GM19238 (cell line): ENCODE data around the gene BARD1.
A peak's percentile ranks its signal among the peaks of the same experiment; 100 is the strongest.
"Not testable (repeated sequence)": the region's sequence is repeated elsewhere in the genome, so short reads cannot be mapped to it uniquely, and the experiment has no call there.

Experiments used
- DNase-seq: peaks from one replicate; pipeline ENCODE4 v3.0.0; 2011; ENCODE audit warnings: low spot score; ENCODE audit not compliant: insufficient read length

Gene BARD1

DNA sequence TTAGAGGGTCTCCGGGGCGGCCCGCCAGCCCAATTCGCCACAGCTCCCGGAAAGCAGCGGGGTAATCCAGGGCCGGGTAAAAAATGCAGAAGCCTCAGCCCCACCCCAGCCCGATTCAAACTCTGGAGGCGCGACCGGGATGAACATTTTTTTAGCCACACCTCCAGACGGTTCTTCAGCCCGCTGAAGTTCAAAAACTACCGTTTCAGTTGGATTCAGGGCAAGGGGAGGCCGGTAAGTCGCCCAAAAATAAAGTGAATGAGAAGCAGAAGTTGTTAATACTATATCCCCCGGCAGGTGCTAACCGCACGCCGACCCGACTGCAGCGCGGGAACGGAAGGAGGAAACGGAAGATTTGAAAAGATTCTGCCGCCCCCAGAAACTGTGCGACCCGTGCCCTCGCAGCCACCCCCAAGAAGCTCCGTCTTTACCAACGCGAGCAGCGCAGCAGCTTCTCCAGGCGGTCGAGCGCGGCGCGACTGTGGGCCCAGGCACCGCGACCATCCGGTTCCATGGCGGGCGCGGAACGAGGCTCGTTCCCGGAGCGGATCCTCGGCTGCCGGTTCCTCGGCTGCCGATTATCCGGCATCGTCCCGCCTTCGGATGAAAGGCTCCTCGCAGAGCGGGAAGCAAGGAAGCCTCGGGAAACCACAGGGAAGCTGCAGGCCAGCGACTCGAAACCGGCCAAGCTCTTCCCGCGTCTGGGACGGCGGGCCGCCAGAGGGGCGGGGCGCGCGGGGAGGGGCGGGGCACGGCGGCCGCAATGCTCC, at the start of gene BARD1:
Gene BARD1, minus strand, starts transcription at position 703 of the 770 bp plus-strand sequence. Its CDS starts 114 bp downstream, at position 589.
- peak; percentile 19 for DNase-seq

DNA sequence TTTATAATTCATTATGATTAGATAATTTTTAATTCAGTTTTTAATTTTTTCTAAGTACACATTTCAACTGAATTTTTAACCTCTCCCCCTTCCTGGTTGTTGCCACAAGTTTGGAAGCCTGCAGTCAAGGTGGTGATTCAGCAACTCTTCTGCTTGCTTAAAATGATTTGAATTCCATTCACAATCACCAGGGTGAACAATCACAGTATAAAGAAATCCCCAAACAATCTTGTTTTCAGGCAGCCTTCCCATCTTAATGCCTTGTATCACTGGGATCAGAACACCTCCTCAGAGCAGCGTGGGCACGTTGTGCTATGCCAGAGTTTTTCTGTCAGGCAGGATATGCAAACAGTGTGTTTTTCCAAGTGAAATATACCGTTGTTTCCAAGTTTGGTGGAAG, 46.7 kb upstream of the BARD1 start:
- DNase-seq, result no peak

DNA sequence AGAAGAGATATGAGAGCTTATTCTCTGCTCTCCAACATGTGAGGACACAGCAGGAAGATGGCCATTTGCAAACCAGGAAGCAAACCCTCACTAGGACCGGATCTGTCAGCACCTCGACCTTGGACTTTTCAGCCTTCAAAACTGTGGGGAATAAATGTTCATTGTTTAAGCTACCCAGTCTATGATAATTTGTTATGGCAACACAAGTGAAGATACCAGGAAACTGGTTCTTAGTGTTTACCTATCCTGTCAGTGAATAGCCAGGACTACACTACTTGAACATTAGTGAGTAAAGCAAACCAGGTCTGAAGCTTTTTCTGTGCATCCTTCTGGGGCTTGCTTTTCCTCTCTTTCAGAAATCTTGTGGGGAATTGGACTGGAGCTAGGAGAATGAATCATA, 44.4 kb upstream of the BARD1 start:
- no peak for DNase-seq

DNA sequence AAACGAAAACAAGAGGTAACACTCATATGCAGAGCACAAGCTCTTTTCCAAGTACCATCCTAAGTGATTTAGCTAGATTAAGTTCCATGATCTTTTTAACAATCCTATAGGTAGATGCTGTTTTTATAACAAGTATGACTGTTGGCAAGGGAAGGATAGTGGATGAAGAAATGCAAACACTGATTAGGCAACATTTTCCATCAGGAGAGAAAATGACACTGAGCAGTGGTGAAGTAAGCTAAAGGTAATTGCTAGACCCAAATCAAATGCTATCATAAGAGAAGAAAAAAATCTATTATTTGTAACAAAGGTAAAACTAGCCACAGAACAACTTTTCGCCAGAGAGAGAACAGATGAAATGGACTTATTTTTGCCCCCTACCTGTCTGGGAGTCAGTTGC, 34.3 kb upstream of the BARD1 start:
- DNase-seq, result no peak

DNA sequence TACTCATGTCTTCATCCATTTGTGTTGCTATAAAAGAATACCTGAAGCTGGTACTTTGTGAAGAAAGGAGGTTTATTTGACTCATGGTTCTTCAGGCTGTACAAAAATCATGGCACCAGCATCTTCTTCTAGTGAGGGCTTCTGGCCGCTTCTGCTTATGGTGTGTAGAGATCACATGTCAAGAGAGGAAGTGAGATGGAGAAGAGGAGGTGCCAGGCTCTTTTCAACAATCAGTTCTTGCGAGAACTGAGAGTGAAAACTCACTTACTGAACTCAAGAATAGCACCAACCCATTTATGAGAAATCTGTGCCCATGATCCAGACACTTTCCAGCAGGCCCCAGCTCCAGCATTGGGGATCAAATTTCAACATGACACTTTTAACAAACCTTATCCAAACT, 30.0 kb upstream of the BARD1 start:
- DNase-seq, result no peak

DNA sequence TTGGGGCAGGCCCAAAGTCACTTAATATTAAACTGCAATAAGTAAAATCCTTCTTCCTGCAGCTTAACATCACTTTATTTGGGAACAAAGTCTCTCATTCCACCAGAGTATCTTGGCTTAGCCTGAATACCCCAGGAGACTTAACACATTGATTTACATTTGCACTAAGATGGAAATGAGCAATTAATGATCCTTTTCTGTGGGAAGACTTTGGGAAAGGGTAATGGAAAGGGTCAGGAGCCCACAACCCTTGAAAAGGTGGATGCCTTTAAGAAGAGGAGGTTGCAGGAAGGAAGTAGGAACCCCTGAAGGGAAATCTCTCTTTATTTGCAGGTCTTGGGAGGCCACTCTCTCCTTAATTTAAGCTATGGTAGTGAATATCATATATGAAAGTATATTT, 28.0 kb upstream of the BARD1 start:
- no peak for DNase-seq

DNA sequence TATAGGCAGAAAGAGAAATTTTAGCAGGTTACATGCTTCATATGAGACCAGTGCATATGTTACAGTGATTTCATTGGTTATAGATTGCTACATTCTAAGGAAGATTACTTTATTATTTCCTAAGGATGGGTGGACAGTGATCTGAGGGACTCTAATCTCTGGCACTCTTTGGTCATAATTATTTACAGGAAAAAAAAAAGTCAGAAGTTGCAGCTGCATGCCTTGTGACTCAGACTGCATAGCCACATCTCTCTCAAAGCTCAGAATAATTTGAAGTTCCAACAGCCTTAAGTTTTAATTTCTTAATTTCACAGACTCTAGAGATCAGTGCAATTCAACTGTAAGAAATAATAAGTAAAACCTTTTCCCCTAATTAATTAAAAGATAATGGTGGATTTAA, 27.1 kb upstream of the BARD1 start:
- DNase-seq, result no peak

DNA sequence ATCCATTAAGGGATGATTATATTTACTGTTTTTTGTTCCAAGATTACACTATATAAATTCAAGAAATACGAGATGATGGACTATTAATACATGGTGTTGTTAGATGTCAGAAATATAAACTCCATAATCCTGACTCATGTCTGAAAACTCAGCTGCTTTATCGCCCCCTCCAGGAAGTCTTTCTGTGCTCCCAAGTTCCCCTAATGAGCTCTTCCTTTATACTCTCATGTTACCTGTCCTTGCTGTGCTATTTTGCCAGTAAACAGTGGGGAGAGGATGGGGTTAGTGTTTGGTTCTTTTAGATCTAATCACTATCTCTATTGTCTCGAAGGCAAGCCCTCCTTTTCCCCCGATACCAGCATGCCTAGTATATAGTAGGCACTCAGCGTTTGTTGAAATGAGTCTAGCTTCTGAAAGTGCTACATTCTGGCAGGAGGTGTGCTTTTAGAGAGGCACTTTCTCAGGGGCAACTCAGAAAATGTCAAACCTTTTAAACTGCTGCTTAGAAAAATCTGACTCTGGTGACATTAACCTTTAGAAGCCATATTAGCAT, 21.4 kb upstream of the BARD1 start:
- no peak for DNase-seq

DNA sequence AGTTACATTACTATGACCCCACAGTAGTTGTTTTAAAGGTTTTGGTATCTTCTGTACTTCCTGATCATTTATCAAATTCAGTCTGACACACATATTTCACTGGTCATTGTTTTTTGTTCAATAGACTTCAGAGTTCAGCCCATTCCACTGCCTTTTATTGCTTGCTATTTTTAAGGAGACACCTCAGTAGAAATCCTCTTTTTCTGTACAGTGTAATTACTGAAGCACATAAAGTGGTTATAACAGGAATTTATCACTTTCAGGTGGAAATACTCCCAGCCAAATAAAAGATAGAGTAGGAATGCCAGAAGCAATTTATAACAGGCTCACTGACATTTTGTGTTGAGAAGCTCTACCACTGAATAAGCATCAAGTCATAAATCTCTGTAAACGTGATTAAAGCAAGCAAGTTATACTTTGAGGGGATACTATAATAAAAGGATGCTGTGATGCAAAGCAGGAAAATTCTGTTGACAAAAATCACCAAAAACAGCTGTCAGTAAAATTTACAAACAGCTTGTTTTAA, 6.6 kb upstream of the BARD1 start:
- no peak for DNase-seq

DNA sequence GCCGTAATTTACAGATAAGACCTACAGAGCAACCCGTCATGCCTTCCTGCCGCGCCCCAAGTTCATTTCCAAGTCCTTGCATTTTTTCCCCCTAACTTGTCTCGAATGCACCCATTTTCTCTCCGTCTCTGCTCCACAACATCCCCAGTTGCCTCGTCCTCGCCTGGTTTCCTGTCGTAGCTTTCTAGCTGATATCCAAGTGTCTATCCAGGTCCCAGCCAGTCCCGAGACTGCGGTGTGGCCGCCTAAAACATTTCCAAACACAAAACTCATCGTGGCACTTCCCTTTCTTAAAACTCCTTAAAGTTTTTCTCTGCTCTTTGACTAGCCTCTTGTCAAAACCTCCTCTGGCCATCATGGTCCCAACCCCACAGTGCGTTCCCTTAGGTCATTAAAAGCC, 1.2 kb upstream of the BARD1 start:
- no peak for DNase-seq

DNA sequence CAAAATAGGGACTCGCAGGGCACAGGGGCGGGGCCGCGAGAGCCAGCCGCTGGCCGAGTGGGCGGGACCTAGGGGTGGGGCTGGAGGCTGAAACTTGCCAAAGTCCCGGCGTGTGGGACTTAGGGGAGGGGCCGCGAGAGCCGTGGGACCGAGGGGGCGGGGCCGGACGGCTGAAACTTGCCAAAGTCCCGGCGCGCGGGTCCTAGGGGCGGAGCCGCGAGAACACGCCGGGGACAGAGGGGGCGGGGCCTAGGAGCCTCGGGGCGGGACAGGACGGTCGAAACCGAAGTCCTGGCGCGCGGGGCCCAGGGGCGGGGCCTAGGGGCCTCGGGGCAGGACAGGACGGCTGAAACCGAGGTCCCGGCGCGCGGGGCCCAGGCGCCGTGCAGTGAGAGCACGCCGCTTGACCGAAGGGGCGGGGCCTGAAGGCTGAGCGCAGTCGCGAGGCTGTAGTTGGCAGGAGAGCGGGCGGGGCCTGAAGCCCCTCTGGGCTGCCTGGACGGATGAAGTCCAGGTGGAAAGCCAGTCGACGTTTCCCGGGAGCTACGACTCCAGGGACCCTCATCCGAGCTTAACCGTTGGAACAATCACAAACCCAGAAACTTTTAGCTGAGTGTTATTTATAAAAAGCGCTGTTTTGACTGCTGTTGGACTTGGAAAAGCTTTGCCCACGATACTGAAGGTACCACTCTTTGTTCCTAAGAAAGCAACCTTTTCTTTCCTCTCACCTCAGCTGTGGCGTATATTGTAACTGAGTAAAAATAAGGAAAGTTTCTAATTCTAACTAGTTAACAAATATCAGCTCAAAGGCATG, 475 bp upstream of the BARD1 start:
- peak; percentile 86 for DNase-seq

DNA sequence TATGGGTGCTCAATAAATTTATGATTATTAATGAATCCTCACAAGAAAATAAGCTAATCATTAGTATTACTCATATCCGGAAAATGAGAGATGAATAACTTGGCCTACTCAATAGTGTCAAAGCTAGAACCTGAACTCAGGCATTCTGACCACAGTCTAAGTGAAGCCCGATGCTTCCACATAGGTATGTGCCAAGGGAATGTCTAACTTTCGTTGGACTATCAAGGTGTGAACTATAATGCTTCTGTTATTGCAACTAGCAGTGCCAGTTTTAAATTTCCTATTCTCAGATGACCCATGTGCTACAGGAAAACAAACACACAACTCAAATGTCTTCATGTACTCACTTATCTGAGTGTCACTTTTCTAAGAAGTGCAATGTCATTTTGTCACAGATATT, 1.8 kb downstream of the BARD1 start:
- no peak for DNase-seq

DNA sequence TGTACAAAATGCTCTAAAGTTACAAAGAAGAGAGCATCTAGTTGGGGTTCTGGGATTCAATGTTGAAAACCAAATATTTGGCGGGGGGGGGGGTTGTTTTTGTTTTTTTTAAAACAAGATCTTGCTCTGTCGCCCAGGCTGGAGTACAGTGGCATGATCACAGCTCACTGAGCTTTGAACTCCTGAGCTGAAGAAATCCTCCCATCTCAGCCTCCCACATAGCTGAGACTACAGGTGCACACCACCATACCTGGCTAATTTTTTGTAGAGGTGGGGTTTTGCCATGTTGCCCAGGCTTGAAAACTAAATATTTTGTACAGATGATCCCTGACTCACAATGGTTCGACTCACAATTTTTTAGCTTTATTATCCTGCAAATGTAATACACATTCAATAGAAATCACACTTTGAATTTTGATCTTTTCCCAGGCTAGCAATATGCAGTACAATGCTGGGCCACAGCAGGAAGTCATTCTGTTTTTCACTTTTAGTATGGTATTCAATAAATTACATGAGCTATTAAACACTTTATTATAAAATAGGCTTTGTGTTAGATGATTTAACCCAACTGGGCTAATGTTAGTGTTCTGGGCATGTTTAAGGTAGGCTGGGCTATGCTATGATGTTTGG, 7.6 kb downstream of the BARD1 start:
- DNase-seq, result no peak

DNA sequence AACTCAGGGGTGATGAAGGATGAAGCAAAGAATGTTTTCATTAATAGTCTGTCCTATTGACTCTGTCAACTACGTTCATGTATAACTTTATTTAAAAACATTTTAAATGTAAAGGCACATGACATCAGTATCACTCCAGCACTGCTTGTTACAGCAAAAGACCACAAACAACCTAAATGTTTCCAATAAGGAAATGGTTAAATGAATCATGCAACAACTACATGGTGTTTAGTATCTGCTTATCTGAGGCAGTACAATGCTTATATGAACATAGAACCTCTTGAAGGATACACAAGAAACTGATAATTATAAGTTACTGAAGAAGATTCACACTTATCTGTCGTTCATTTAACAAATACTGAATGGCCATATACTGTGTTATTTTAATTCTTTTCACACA, 8.4 kb downstream of the BARD1 start:
- no peak for DNase-seq

DNA sequence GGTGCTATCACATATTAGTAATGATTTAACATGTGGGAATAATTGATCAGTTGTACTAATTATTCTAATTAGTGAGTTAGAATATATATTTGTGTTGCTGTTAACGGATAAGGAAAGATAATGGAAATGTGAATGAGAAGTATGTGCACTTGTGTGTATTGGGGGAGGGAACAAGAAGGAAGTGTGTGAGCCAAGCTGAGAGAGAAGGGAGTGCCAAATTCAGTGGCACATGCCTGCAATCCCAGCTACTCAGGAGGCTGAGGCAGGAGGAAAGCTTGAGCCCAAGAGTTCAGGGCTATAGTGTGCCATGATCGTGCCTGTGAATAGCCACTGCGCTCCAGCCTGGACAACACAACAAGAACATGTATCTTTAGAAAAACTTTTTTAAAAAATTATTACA, 9.3 kb downstream of the BARD1 start:
- DNase-seq, result no peak

DNA sequence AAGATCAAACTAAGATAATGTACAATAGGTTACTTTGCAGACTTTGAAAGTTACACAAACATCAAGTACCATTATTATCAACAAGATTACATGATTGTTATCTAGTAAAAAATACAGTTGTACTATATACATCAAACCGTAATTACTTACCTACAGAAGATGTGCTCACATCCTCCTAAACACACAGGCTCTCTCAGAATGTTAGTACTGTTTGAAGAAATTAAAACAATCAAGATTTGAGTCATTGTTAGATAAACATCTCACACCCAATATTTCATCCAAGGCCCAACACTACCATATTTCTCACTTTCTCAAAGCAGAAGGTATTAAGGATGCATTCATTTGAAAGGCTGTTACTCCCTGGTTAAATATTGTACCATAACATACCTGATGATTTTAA, 12.6 kb downstream of the BARD1 start:
- no peak for DNase-seq

DNA sequence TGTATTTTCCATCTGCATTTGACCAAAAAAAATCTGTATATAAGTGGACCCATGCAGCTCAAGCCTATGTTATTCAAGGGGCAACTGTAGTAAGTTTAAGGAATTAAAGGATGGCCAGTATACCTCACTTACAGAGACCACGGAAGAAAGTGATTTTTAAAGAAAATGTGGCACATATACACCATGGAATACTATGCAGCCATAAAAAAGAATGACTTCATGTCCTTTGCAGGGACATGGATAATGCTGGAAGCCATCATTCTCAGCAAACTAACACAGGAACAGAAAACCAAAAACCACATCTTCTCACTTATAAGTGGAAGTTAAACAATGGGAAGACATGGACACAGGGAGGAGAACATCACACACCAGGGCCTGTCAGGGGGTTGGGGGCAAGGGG, 26.3 kb downstream of the BARD1 start:
- not testable (repeated sequence) for DNase-seq

DNA sequence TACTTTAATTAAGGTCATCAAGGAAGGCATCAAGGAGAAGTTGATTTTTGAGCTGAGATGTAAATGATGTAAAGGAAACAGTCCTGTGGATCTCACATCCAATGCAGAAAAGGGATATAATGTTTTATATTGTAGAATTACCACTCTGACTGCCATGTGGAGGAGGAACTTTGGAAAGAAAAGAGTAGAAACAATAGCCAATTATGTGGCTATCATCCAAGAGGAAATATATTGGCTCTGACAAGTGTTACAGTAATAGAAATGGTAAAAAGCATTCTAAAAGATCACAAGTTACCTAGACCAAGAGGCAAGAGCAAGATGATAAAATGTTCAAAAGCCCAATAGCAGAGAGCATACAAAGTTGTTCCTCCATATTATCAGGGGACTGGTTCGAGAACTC, 26.8 kb downstream of the BARD1 start:
- DNase-seq, result no peak

DNA sequence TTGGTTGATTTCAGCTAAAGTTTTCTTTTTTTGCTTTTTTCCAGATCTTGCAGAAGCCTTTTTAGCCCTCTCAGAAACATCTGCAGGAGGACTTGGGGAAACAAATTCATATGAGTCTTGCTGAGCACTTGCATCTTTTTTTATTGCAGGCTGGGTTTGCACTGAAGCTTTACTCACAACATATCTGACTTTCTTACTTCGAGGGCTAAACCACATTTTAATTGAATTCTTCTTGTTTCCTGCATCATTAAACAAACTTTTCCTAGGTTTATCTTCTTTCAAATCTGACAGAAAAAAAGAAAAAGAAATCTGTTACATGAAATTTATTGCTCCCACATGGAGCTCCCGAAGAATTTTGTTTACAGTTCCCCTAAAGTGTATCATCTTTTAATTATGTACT, 28.3 kb downstream of the BARD1 start:
- DNase-seq, result no peak

DNA sequence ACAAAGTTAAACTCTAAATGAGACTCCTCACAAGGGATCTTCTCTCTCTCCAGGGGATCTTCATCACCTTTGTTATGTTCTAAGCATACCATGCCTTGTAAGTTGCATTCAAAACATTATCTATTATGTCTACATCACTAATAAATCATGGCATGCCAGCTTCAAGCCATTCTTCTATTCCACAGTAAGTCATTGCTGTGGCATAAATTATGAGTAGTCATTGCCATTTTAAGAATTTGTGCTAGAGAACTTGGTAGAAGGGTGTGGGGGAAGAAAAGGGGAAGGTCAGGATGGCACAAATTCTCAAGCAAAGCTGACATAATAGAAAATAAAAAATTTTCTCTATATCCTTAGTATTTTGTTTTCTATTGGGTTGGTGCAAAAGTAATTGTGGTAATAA, 33.5 kb downstream of the BARD1 start:
- DNase-seq, result no peak

DNA sequence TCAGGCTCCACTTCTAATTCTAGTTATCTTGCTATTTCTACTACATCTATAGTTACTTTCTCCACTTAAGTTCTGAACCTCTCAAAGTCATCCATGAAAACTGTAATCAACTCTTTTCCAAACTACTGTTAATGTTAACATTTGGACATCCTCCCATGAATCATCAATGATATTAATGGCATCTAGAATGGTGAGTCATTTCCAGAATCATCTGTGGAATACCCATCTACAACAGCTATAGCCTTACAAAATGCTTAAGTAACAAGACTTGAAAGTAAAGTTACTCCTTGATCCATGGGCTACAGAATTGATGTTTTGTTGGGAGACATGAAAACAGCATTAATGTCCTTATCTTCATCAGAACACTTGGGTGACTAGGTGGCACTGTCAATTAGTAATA, 35.4 kb downstream of the BARD1 start:
- no peak for DNase-seq
